IMR-90 (cell line): Measurements from ENCODE around the gene PRKN. TPM values are rescaled to one million over a fixed set of nuclear protein-coding genes. Genes with fewer than 3 reads are reported as not detected.

Experiments
- ATAC-seq: fragments of 200-7000 bp; cut with Tn5 transposase; 2 replicates; pipeline ENCODE4 v1.9.1; 2020; ENCODE audit warnings: low read depth, mild to moderate bottlenecking, moderate library complexity
- BruUV-seq: library from RNA; stranded (reverse); fragments of 400-500 nt; replicated peaks from 2 replicates; lab custom pipeline; 2021; lab: Mats Ljungman, UMichigan
- CTCF ChIA-PET: fragments of 300-600 bp; formaldehyde crosslinking; extraction: SDS; loops from one replicate; lab custom pipeline; 2021; ENCODE audit warnings: antibody characterized with exemption; lab: Yijun Ruan, JAX
- POLR2A ChIA-PET: fragments of 300-600 bp; sonication (Branson Sonifier 250); formaldehyde crosslinking; loops from one replicate; lab custom pipeline; 2022; ENCODE audit warnings: antibody characterized with exemption; ENCODE audit not compliant: unreplicated experiment; lab: Charles Lee
- DNase-seq: peaks from one replicate; pipeline ENCODE4 v3.0.0; 2013
- H2AFZ ChIP-seq: replicated peaks from 2 replicates; pipeline ENCODE3; 2013; ENCODE audit warnings: low read length, mild to moderate bottlenecking; ENCODE audit not compliant: poor library complexity
- H2AK5ac ChIP-seq: 2 replicates; pipeline ENCODE4 v1.6.1; 2013; ENCODE audit warnings: low read depth, low read length, inconsistent platforms
- H2AK9ac ChIP-seq: replicated peaks from 2 replicates; pipeline ENCODE3; 2013; ENCODE audit warnings: mild to moderate bottlenecking, low read depth, low read length, moderate library complexity; ENCODE audit not compliant: poor library complexity
- H2BK120ac ChIP-seq: 2 replicates; pipeline ENCODE4 v1.6.1; 2013; ENCODE audit warnings: low read depth, low read length, inconsistent platforms
- H2BK15ac ChIP-seq: 3 replicates; pipeline ENCODE4 v1.6.1; 2013; ENCODE audit warnings: low read depth, low read length, inconsistent platforms
- H2BK20ac ChIP-seq: 2 replicates; pipeline ENCODE4 v1.6.1; 2013; ENCODE audit warnings: low read depth, mild to moderate bottlenecking, inconsistent platforms, low read length, moderate library complexity
- H2BK5ac ChIP-seq: 2 replicates; pipeline ENCODE4 v1.6.1; 2013; ENCODE audit warnings: mild to moderate bottlenecking, low read depth, low read length, inconsistent platforms; ENCODE audit not compliant: poor library complexity, severe bottlenecking
- H3K14ac ChIP-seq: replicated peaks from 2 replicates; pipeline ENCODE4 v1.6.1; 2013; ENCODE audit warnings: low read depth, low read length, inconsistent platforms
- H3K18ac ChIP-seq: 2 replicates; pipeline ENCODE4 v1.6.1; 2013; ENCODE audit warnings: low read depth, low read length, control low read depth
- H3K23ac ChIP-seq: 2 replicates; pipeline ENCODE4 v1.6.1; 2013; ENCODE audit warnings: low read depth, low read length, inconsistent platforms
- H3K27ac ChIP-seq: 2 replicates; pipeline ENCODE4 v1.5.1; 2013; ENCODE audit warnings: mild to moderate bottlenecking, control low read depth, low read length; ENCODE audit not compliant: insufficient read depth
- H3K27me3 ChIP-seq: 2 replicates; pipeline ENCODE4 v1.6.1; 2013; ENCODE audit warnings: low read length; ENCODE audit not compliant: control insufficient read depth, insufficient read depth
- H3K36me3 ChIP-seq: 2 replicates; pipeline ENCODE4 v1.6.1; 2013; ENCODE audit warnings: low read length, mixed read lengths; ENCODE audit not compliant: control insufficient read depth, insufficient read depth
- H3K4ac ChIP-seq: 2 replicates; pipeline ENCODE4 v1.6.1; 2013; ENCODE audit warnings: low read depth, low read length, inconsistent platforms
- H3K4me1 ChIP-seq: 2 replicates; pipeline ENCODE4 v1.6.1; 2013; ENCODE audit warnings: low read length, mixed read lengths; ENCODE audit not compliant: control insufficient read depth, insufficient read depth
- H3K4me2 ChIP-seq: 2 replicates; pipeline ENCODE4 v1.6.1; 2013; ENCODE audit warnings: low read depth, mild to moderate bottlenecking, control low read depth, low read length, moderate library complexity
- H3K4me3 ChIP-seq: 2 replicates; pipeline ENCODE4 v1.5.1; 2013; ENCODE audit warnings: low read depth, mild to moderate bottlenecking, control low read depth, low read length, moderate library complexity; ENCODE audit not compliant: insufficient read depth
- H3K56ac ChIP-seq: 2 replicates; pipeline ENCODE4 v1.6.1; 2013; ENCODE audit warnings: low read length, inconsistent platforms; ENCODE audit not compliant: insufficient read depth; ENCODE audit errors: extremely low read depth
- H3K79me1 ChIP-seq, 2 experiments: 2 replicates each; pipeline ENCODE4 v1.6.1; 2013; ENCODE audit warnings: low read length in 2 of 2, inconsistent platforms in 1 of 2, low read depth in 1 of 2
- H3K9ac ChIP-seq: 2 replicates; pipeline ENCODE4 v1.6.1; 2013; ENCODE audit warnings: low read depth, low read length, control low read depth
- H3K9me1 ChIP-seq: 2 replicates; pipeline ENCODE4 v1.6.1; 2013; ENCODE audit warnings: low read length, inconsistent platforms; ENCODE audit not compliant: insufficient read depth
- H3K9me3 ChIP-seq: 2 replicates; pipeline ENCODE4 v1.6.1; 2013; ENCODE audit warnings: low read length; ENCODE audit not compliant: control insufficient read depth, insufficient read depth
- H4K20me1 ChIP-seq: 2 replicates; pipeline ENCODE4 v1.6.1; 2013; ENCODE audit warnings: low read length, inconsistent platforms; ENCODE audit not compliant: insufficient read depth
- H4K5ac ChIP-seq: 2 replicates; pipeline ENCODE4 v1.6.1; 2013; ENCODE audit warnings: mild to moderate bottlenecking, low read depth, low read length, control low read depth
- H4K8ac ChIP-seq, 2 experiments: 2 replicates each; pipeline ENCODE4 v1.6.1; 2013; ENCODE audit warnings: low read depth in 2 of 2, low read length in 2 of 2, control low read depth in 1 of 2, inconsistent platforms in 1 of 2
- H4K91ac ChIP-seq: 2 replicates; pipeline ENCODE4 v1.6.1; 2013; ENCODE audit warnings: low read depth, low read length, inconsistent platforms; ENCODE audit not compliant: insufficient read depth
- CEBPB ChIP-seq: IDR thresholded peaks from 2 replicates; pipeline ENCODE4 v1.6.1; 2012; ENCODE audit warnings: low read depth, low read length, improper control_type of control experiment
- CHD1 ChIP-seq: IDR thresholded peaks from 2 replicates; pipeline ENCODE4 v1.6.1; 2012; ENCODE audit warnings: low read depth, low read length, improper control_type of control experiment
- FOS ChIP-seq: fragments of 150-350 bp; IDR thresholded peaks from 2 replicates; pipeline ENCODE4 v1.6.1; 2016; ENCODE audit warnings: low read depth, low read length
- MAFK ChIP-seq: IDR thresholded peaks from 2 replicates; pipeline ENCODE4 v1.6.1; 2012; ENCODE audit warnings: low read depth, low read length, improper control_type of control experiment
- MAZ ChIP-seq: IDR thresholded peaks from 2 replicates; pipeline ENCODE4 v1.6.1; 2012; ENCODE audit warnings: low read depth, mild to moderate bottlenecking, low read length, improper control_type of control experiment, moderate library complexity, borderline replicate concordance
- MXI1 ChIP-seq: IDR thresholded peaks from 2 replicates; pipeline ENCODE4 v1.6.1; 2012; ENCODE audit warnings: low read depth, mild to moderate bottlenecking, low read length, moderate library complexity, borderline replicate concordance
- NFE2L2 ChIP-seq: fragments of 150-350 bp; IDR thresholded peaks from 2 replicates; pipeline ENCODE4 v1.6.1; 2016; ENCODE audit warnings: low read depth, mild to moderate bottlenecking, low read length
- POLR2A ChIP-seq: IDR thresholded peaks from 2 replicates; pipeline ENCODE4 v1.6.1; 2012; ENCODE audit warnings: mild to moderate bottlenecking, low read depth, low read length
- RAD21 ChIP-seq: IDR thresholded peaks from 2 replicates; pipeline ENCODE4 v1.6.1; 2012; ENCODE audit warnings: low read length, improper control_type of control experiment
- RCOR1 ChIP-seq: IDR thresholded peaks from 2 replicates; pipeline ENCODE4 v1.6.1; 2012; ENCODE audit warnings: mild to moderate bottlenecking, low read length, improper control_type of control experiment; ENCODE audit not compliant: insufficient replicate concordance
- RFX5 ChIP-seq: IDR thresholded peaks from 2 replicates; pipeline ENCODE4 v1.8.0; 2012; ENCODE audit warnings: low read depth, mild to moderate bottlenecking, low read length, moderate library complexity
- SMC3 ChIP-seq: fragments of 150-350 bp; IDR thresholded peaks from 2 replicates; pipeline ENCODE4 v1.6.1; 2016; ENCODE audit warnings: low read depth, mild to moderate bottlenecking, antibody characterized with exemption, low read length, moderate library complexity
- WGBS, 2 experiments: methylation state at CpG; one replicate each; pipeline versions ENCODE4 v1.1.5 to v1.1.7; 2013; ENCODE audit warnings: missing lambda C conversion rate in 2 of 2; ENCODE audit not compliant: insufficient read length in 1 of 2; ENCODE audit errors: extremely low coverage in 2 of 2; 5-methylcytosine and 5-hydroxymethylcytosine counted together
- dilution Hi-C: fragments of 300-500 bp; cut with HindIII; formaldehyde crosslinking; loops from one replicate; pipeline ENCODE4 v1.14.3; 2018; ENCODE audit warnings: low sequenced_read_pairs; ENCODE audit not compliant: unreplicated experiment
- in situ Hi-C: fragments of 300-500 bp; cut with MboI; formaldehyde crosslinking; loops from 3 replicates; pipeline ENCODE4 v1.14.3; 2019; ENCODE audit warnings: low sequenced_read_pairs, inconsistent platforms, mixed read lengths
- intact Hi-C: fragments of 100-400 bp; cut with micrococcal nuclease; formaldehyde crosslinking; loops from 2 replicates; pipeline ENCODE4 v1.10.0; 2022
- polyA plus RNA-seq, 3 experiments: library from polyadenylated mRNA; depleted of rRNA; stranded (reverse); fragments of >200 nt; gene quantifications; 2 replicates each; pipeline ENCODE4 v1.2.3, GENCODE V29; 2012; ENCODE audit warnings: low replicate concordance in 1 of 3
- total RNA-seq: library from RNA; depleted of rRNA; stranded (reverse); fragments of >200 nt; gene quantifications from 2 replicates; pipeline ENCODE4 v1.2.3, GENCODE V29; 2012
- TF ChIP-seq, protein P1 (sequence below): conservative IDR thresholded peaks from 2 replicates; pipeline ENCODE4 v1.5.1; 2012; ENCODE audit warnings: mild to moderate bottlenecking, low read depth, low read length, improper control_type of control experiment

The PRKN gene
- total and polyA plus RNA-seq, 2 of the 4 experiments (the other 2 are of a cell fraction), result 0.15 to 0.18 TPM

DNA sequence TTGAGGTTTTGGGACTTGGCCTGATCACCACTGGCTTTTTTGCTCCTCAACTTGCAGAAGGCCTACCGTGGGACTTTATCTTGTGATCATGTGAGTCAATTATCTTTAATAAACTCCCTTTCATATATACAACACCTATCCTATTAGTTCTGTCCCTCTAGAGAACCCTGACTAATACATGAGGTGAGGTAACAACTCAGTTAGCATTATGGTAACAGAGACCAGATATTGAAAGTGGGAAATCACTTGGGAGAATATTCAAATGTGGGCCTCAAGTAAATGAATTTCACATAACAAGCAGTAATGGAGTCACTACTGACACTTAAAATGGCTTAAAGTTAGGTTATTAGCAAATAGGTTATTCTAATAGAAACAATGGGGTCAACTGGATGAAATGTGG lies 1015.6 kb downstream of the PRKN start:
- Histone ChIP-seq H2AFZ (no peak overlapping the region), H4K5ac (no peak overlapping the region), H3K18ac (no peak overlapping the region), H3K27ac (no peak overlapping the region), H3K56ac (no peak overlapping the region), H3K9ac (no peak overlapping the region), H3K9me3 (peaks cover 19% of the 10 kb centered on the region), H3K4ac (no peak overlapping the region), H3K9me1 (no peaks in the 10 kb centered on the region), H3K79me1 (no peaks in the 10 kb centered on the region), H3K27me3 (no peaks in the 10 kb centered on the region), H4K91ac (no peak overlapping the region), H4K20me1 (no peaks in the 10 kb centered on the region), H4K8ac (no peak overlapping the region), H3K23ac (no peak overlapping the region), H2AK9ac (no peak overlapping the region), H2AK5ac (no peak overlapping the region), H2BK120ac (no peak overlapping the region), H3K4me1 (no peaks in the 10 kb centered on the region), H3K4me2 (no peak overlapping the region), H2BK15ac (no peak overlapping the region), H3K36me3 (no peaks in the 10 kb centered on the region), H3K14ac (no peak overlapping the region), H2BK5ac (no peak overlapping the region), H3K4me3 (no peak overlapping the region), H2BK20ac (no peak overlapping the region)
- WGBS, 2 experiments, result no CpG with 5 or more reads among the region's 1 CpG
- TF ChIP-seq MAZ (no peak), CEBPB (no peak), MAFK (no peak), RAD21 (no peak), POLR2A (no peak), RCOR1 (no peak), MXI1 (no peak), NFE2L2 (no peak), RFX5 (no peak), FOS (no peak), SMC3 (no peak), CHD1 (no peak)
- TF ChIP-seq, protein P1, sequence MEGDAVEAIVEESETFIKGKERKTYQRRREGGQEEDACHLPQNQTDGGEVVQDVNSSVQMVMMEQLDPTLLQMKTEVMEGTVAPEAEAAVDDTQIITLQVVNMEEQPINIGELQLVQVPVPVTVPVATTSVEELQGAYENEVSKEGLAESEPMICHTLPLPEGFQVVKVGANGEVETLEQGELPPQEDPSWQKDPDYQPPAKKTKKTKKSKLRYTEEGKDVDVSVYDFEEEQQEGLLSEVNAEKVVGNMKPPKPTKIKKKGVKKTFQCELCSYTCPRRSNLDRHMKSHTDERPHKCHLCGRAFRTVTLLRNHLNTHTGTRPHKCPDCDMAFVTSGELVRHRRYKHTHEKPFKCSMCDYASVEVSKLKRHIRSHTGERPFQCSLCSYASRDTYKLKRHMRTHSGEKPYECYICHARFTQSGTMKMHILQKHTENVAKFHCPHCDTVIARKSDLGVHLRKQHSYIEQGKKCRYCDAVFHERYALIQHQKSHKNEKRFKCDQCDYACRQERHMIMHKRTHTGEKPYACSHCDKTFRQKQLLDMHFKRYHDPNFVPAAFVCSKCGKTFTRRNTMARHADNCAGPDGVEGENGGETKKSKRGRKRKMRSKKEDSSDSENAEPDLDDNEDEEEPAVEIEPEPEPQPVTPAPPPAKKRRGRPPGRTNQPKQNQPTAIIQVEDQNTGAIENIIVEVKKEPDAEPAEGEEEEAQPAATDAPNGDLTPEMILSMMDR, result no peak
- dilution Hi-C loops, result no loop called here
- in situ Hi-C loops, result no loop called here
- CTCF ChIA-PET, result no interaction called here
- POLR2A ChIA-PET, result no interaction called here
- intact Hi-C loops, result no loop called here
- BruUV-seq, result no TSS peak
- DNase-seq, result no peak
- ATAC-seq, result no peak
